OCI-LY7 (cell line): ENCODE results near the gene DAND5. TPM values are rescaled to one million over a fixed set of nuclear protein-coding genes. Genes with fewer than 3 reads are reported as not detected.

Experiments
- BruUV-seq: library from RNA; stranded (reverse); fragments of 400-500 nt; replicated peaks from 2 replicates; lab custom pipeline; 2021; lab: Mats Ljungman, UMichigan
- CTCF ChIA-PET: fragments of 300-600 bp; sonication (Branson Sonifier 250); formaldehyde crosslinking; loops from one replicate; lab custom pipeline; 2022; ENCODE audit warnings: antibody characterized with exemption; ENCODE audit not compliant: unreplicated experiment; lab: Charles Lee
- POLR2A ChIA-PET: fragments of 300-600 bp; sonication (Branson Sonifier 250); formaldehyde crosslinking; loops from one replicate; lab custom pipeline; 2022; ENCODE audit warnings: antibody characterized with exemption; lab: Charles Lee
- DNase-seq: peaks from one replicate; pipeline ENCODE4 v3.0.0-alpha.2; 2015; ENCODE audit warnings: low spot score
- H2AFZ ChIP-seq: fragments of 200-600 bp; sonication (generic), shearing (Covaris generic); 2 replicates; pipeline ENCODE4 v1.6.1; 2014; ENCODE audit warnings: mild to moderate bottlenecking, antibody characterized with exemption, low read length, moderate library complexity
- H3K27ac ChIP-seq: fragments of 200-600 bp; sonication (generic); 2 replicates; pipeline ENCODE4 v1.5.1; 2014; ENCODE audit warnings: mixed run types, low read depth, mild to moderate bottlenecking, moderate library complexity, low read length, inconsistent platforms; ENCODE audit not compliant: poor library complexity, severe bottlenecking
- H3K36me3 ChIP-seq: fragments of 200-600 bp; sonication (generic); 2 replicates; pipeline ENCODE4 v1.6.1; 2014; ENCODE audit warnings: mild to moderate bottlenecking, antibody characterized with exemption, low read length, moderate library complexity, mixed read lengths; ENCODE audit not compliant: insufficient read depth
- H3K4me1 ChIP-seq: fragments of 200-600 bp; sonication (generic); 2 replicates; pipeline ENCODE4 v1.5.1; 2014; ENCODE audit warnings: mild to moderate bottlenecking, low read length; ENCODE audit not compliant: insufficient read depth, poor library complexity, severe bottlenecking
- H3K4me2 ChIP-seq: fragments of 200-600 bp; sonication (generic); 2 replicates; pipeline ENCODE4 v1.6.1; 2014; ENCODE audit warnings: mild to moderate bottlenecking, low read length
- H3K4me3 ChIP-seq: fragments of 200-600 bp; sonication (generic); 2 replicates; pipeline ENCODE4 v1.5.1; 2014; ENCODE audit warnings: mild to moderate bottlenecking, low read depth, low read length; ENCODE audit not compliant: poor library complexity, severe bottlenecking
- H3K79me2 ChIP-seq: fragments of 200-600 bp; sonication (generic); 2 replicates; pipeline ENCODE4 v1.6.1; 2016; ENCODE audit warnings: low read depth, mild to moderate bottlenecking, low read length, moderate library complexity, mixed read lengths; ENCODE audit not compliant: insufficient read depth
- H3K9me2 ChIP-seq: fragments of 200-600 bp; sonication (generic); 2 replicates; pipeline ENCODE4 v1.6.1; 2016; ENCODE audit warnings: mild to moderate bottlenecking, low read length, mixed read lengths; ENCODE audit not compliant: insufficient read depth
- H3K9me3 ChIP-seq: fragments of 200-600 bp; sonication (generic); 2 replicates; pipeline ENCODE4 v1.6.1; 2014; ENCODE audit warnings: mild to moderate bottlenecking, mixed run types, low read length, mixed read lengths
- H4K20me1 ChIP-seq: fragments of 200-600 bp; sonication (generic); 2 replicates; pipeline ENCODE4 v1.6.1; 2014; ENCODE audit warnings: mild to moderate bottlenecking, antibody characterized with exemption, low read length, moderate library complexity, mixed read lengths; ENCODE audit not compliant: insufficient read depth
- EZH2phosphoT487 ChIP-seq: fragments of 200-600 bp; sonication (generic); IDR thresholded peaks from 2 replicates; pipeline ENCODE4 v1.6.1; 2018; ENCODE audit warnings: low read depth, borderline replicate concordance, mild to moderate bottlenecking, mixed run types, antibody characterized with exemption, low read length, moderate library complexity, mixed read lengths
- intact Hi-C: fragments of 100-400 bp; cut with micrococcal nuclease; formaldehyde crosslinking; loops from one replicate; pipeline ENCODE4 v1.10.0; 2022; ENCODE audit not compliant: unreplicated experiment
- total RNA-seq, 2 experiments: library from RNA; depleted of rRNA in 1 of 2; stranded (reverse); fragments of >200 nt in 1 of 2; shearing (Covaris generic) in 1 of 2; gene quantifications; 2 replicates each; pipeline ENCODE4 v1.2.3, GENCODE V29; 2014 to 2022
- TF ChIP-seq, protein P1 (sequence below): fragments of 200-600 bp; sonication (generic); conservative IDR thresholded peaks from 2 replicates; pipeline ENCODE4 v1.5.1; 2014; ENCODE audit warnings: mild to moderate bottlenecking, antibody characterized with exemption, low read length, moderate library complexity, mixed read lengths

DAND5 gene
- total RNA-seq, 2 experiments from 2014 or later, result 0.06 to 0.84 TPM

- Histone ChIP-seq H4K20me1 (no peaks in the 10 kb centered on the region; the same call in 1 of the 2 replicates), H3K9me3 (no peaks in the 10 kb centered on the region), H3K4me3 (no peak overlapping the region), H3K4me1 (no peaks in the 10 kb centered on the region), H3K27ac (no peak overlapping the region), H3K4me2 (no peak overlapping the region), H3K79me2 (no peaks in the 10 kb centered on the region), H2AFZ (no peak overlapping the region), H3K9me2 (no peaks in the 10 kb centered on the region), H3K36me3 (no peaks in the 10 kb centered on the region)
- no TSS peak for BruUV-seq
- DNase-seq, result no peak
- POLR2A ChIA-PET, result no interaction called here
- CTCF ChIA-PET, result interaction anchor here (0.6 kb wide), 1 partner anchor 329 kb away, joined by 3 read pairs; no protein-coding TSS in a partner anchor
- TF ChIP-seq EZH2phosphoT487, result no peak
- TF ChIP-seq, protein P1, sequence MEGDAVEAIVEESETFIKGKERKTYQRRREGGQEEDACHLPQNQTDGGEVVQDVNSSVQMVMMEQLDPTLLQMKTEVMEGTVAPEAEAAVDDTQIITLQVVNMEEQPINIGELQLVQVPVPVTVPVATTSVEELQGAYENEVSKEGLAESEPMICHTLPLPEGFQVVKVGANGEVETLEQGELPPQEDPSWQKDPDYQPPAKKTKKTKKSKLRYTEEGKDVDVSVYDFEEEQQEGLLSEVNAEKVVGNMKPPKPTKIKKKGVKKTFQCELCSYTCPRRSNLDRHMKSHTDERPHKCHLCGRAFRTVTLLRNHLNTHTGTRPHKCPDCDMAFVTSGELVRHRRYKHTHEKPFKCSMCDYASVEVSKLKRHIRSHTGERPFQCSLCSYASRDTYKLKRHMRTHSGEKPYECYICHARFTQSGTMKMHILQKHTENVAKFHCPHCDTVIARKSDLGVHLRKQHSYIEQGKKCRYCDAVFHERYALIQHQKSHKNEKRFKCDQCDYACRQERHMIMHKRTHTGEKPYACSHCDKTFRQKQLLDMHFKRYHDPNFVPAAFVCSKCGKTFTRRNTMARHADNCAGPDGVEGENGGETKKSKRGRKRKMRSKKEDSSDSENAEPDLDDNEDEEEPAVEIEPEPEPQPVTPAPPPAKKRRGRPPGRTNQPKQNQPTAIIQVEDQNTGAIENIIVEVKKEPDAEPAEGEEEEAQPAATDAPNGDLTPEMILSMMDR, result no peak
- intact Hi-C loops, result no loop called here
These were observed 39.8 kb downstream of the DAND5 start for GRCh38 chr19:13008926-13009787.

- H3K9me3 ChIP-seq, result no peaks in the 10 kb centered on the region
- DNase-seq, result no peak
- H3K4me3 ChIP-seq, result no peak overlapping the region
- intact Hi-C loops, result no loop called here
- no peaks in the 10 kb centered on the region for H3K4me1 ChIP-seq
- no peaks in the 10 kb centered on the region for H3K36me3 ChIP-seq
- no peaks in the 10 kb centered on the region; the same call in 1 of the 2 replicates for H4K20me1 ChIP-seq
- TF ChIP-seq EZH2phosphoT487, result no peak
- TF ChIP-seq, protein P1, result no peak
- ChIA-PET CTCF (no interaction called here), POLR2A (no interaction called here)
- no peak overlapping the region for H3K27ac ChIP-seq
- no peaks in the 10 kb centered on the region for H3K79me2 ChIP-seq
- BruUV-seq, result no TSS peak
- no peak overlapping the region for H3K4me2 ChIP-seq
- H2AFZ ChIP-seq, result no peak overlapping the region
- no peaks in the 10 kb centered on the region for H3K9me2 ChIP-seq
These were observed 40.9 kb downstream of the DAND5 start for GRCh38 chr19:13010038-13010991.
